Testis (tissue), 3 donors: Measurements from ENCODE around the gene ZNF605. TPM values are rescaled to one million over a fixed set of nuclear protein-coding genes. Genes with fewer than 3 reads are reported as not detected.

ENCODE experiments used
- DNase-seq: peaks from one replicate; pipeline ENCODE4 v3.0.0-alpha.2; 2019
- H3K27ac ChIP-seq, 2 donors: fragments of 200-600 bp; sonication (generic); one replicate each; pipeline ENCODE4 v1.5.1; 2019
- H3K27me3 ChIP-seq: fragments of 200-600 bp; sonication (generic); one replicate; pipeline ENCODE4 v1.5.1; 2019
- H3K36me3 ChIP-seq: fragments of 200-600 bp; sonication (generic); one replicate; pipeline ENCODE4 v1.5.1; 2017; ENCODE audit warnings: low read depth; ENCODE audit errors: missing control alignments
- H3K4me1 ChIP-seq: fragments of 200-600 bp; sonication (generic); one replicate; pipeline ENCODE4 v1.5.1; 2019
- H3K4me3 ChIP-seq, 2 donors: fragments of 200-600 bp; sonication (generic); one replicate each; pipeline ENCODE4 v1.5.1; 2017 to 2019
- H3K9me3 ChIP-seq: fragments of 200-600 bp; sonication (generic); one replicate; pipeline ENCODE4 v1.5.1; 2017
- POLR2A ChIP-seq: fragments of 450-650 bp; IDR thresholded peaks from one replicate; pipeline ENCODE4 v1.6.1; 2017; ENCODE audit warnings: antibody characterized with exemption, mild to moderate bottlenecking, moderate library complexity
- WGBS, 2 donors: methylation state at CpG; one replicate each; pipeline ENCODE4 v1.1.5; 2018; 5-methylcytosine and 5-hydroxymethylcytosine counted together
- intact Hi-C: fragments of 100-400 bp; cut with DNase I; formaldehyde crosslinking; loops from one replicate; pipeline ENCODE4 v1.15.1; 2023; ENCODE audit warnings: low total_unique reads
- polyA plus RNA-seq: library from polyadenylated mRNA; stranded (reverse); fragments of 350-450 nt; fragmentation: Illumina TruSeq; extraction: RNeasy Lipid Tissue Mini Kit (QIAGEN cat#74804); gene quantifications from one replicate; pipeline ENCODE4 v1.2.3, GENCODE V29; 2014; ENCODE audit warnings: low read depth, low replicate concordance; ENCODE audit not compliant: insufficient read depth
- total RNA-seq, 2 donors: library from RNA; depleted of rRNA; stranded (reverse); fragments of >200 nt; gene quantifications; one replicate each; pipeline ENCODE4 v1.2.3, GENCODE V29; 2016
- TF ChIP-seq, protein P1 (sequence below), 3 experiments: fragments of 450-650 bp in 2 of 3; fragments of 200-600 bp in 1 of 3; sonication (generic) in 1 of 3; IDR thresholded peaks; one replicate each; pipeline ENCODE4 v1.5.1; 2016 to 2019; ENCODE audit warnings: antibody characterized with exemption in 3 of 3, mild to moderate bottlenecking in 2 of 3, moderate library complexity in 1 of 3

Gene ZNF605
- total and polyA plus RNA-seq, 3 donors from 2014 or later = 3.2 to 14.6 (median 13.4) TPM

DNA sequence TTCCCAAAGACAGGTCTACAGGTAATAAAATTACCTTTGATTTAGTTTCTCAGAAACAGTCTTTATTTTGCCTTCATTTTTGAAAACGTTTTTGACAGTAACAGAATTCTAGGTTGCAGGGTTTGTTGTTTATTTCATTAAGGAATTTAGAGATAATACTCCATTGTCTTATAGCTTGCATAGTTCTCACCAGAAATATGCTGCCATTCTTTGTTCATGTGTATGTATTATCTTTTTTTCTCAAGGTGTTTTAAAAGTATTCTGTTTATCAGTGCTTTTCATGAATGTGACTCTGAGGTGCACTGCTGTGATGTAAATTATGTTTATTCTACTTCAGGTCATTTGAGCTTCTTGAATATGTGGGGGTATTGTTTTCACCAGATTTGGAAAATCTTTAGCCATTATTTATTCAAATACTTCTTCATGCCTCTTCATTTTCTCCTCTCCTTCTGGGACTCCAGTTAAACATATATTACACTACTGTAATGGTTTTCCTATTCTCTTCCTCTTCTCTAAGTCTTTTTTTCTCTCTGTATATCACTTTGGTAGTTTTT is 32.7 kb downstream of the ZNF605 start:
- no peaks in the 10 kb centered on the region for H3K4me1 ChIP-seq
- H3K36me3 ChIP-seq = no peaks in the 10 kb centered on the region
- no peak overlapping the region for H3K27ac ChIP-seq
- H3K9me3 ChIP-seq = no peaks in the 10 kb centered on the region
- no peak for DNase-seq
- TF ChIP-seq, protein P1, sequence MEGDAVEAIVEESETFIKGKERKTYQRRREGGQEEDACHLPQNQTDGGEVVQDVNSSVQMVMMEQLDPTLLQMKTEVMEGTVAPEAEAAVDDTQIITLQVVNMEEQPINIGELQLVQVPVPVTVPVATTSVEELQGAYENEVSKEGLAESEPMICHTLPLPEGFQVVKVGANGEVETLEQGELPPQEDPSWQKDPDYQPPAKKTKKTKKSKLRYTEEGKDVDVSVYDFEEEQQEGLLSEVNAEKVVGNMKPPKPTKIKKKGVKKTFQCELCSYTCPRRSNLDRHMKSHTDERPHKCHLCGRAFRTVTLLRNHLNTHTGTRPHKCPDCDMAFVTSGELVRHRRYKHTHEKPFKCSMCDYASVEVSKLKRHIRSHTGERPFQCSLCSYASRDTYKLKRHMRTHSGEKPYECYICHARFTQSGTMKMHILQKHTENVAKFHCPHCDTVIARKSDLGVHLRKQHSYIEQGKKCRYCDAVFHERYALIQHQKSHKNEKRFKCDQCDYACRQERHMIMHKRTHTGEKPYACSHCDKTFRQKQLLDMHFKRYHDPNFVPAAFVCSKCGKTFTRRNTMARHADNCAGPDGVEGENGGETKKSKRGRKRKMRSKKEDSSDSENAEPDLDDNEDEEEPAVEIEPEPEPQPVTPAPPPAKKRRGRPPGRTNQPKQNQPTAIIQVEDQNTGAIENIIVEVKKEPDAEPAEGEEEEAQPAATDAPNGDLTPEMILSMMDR (IDR thresholded peaks at IDR 0.05) = no peak
- no peak for TF ChIP-seq POLR2A
- intact Hi-C loops = no loop called here
- H3K27me3 ChIP-seq = no peaks in the 10 kb centered on the region
- 37 to 70% methylated on average over 1 of the region's 1 CpG for WGBS, 2 donors
- no peak overlapping the region for H3K4me3 ChIP-seq

DNA sequence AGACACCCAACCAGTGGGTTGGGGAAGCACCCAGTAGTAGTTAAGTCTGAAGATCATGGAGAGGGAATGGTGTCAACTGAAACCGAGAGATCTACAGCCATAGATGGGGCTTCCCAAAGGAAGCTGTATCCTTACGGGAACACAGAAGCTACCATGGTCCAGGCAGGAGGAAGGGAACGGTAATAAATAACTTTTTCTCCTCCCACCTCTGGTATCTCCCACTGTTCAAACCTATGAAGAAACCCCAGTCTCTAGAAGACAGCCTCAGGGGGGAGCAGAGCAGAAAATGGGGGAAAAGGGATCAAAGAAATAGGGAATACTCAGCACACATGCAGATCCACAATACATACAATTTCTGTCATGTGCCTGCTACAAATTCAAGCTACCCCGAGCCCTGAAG is 33.4 kb downstream of the ZNF605 start:
- 90% methylated on average over 4 of the region's 4 CpGs for WGBS, 2 donors
- H3K36me3 ChIP-seq = no peaks in the 10 kb centered on the region
- no peak overlapping the region for H3K4me3 ChIP-seq
- no peak overlapping the region for H3K27ac ChIP-seq
- no peaks in the 10 kb centered on the region for H3K4me1 ChIP-seq
- no peak for DNase-seq
- intact Hi-C loops = no loop called here
- H3K27me3 ChIP-seq = no peaks in the 10 kb centered on the region
- no peak for TF ChIP-seq POLR2A
- TF ChIP-seq, protein P1 (IDR thresholded peaks at IDR 0.05) = no peak
- no peaks in the 10 kb centered on the region for H3K9me3 ChIP-seq

DNA sequence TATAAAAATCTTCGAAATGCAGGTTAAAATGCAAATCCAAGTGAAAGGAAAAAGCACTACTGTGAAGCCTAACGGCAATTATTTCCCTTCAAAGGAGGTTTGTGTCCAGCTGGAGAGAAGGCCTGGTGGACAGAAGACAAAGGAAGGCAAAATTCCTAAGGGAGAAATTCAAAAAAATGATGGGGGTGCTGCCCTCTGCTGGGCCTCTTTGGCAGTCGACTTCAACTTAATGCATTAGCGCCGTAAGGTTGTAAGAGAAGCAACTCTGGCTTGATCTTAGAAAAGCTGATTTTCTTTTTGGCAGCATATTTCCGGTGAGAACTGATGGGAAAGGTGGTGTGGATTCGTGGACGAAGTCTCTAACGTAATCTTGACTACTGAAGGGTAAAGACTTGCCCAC is 34.4 kb downstream of the ZNF605 start:
- H3K27me3 ChIP-seq = no peaks in the 10 kb centered on the region
- DNase-seq = no peak
- no peaks in the 10 kb centered on the region for H3K9me3 ChIP-seq
- no peaks in the 10 kb centered on the region for H3K4me1 ChIP-seq
- no peak overlapping the region for H3K4me3 ChIP-seq
- WGBS, 2 donors = 79 to 81% methylated on average over 9 of the region's 9 CpGs
- intact Hi-C loops = no loop called here
- H3K27ac ChIP-seq = no peak overlapping the region
- no peaks in the 10 kb centered on the region for H3K36me3 ChIP-seq
- TF ChIP-seq, protein P1 (IDR thresholded peaks at IDR 0.05) = no peak
- TF ChIP-seq POLR2A = no peak

DNA sequence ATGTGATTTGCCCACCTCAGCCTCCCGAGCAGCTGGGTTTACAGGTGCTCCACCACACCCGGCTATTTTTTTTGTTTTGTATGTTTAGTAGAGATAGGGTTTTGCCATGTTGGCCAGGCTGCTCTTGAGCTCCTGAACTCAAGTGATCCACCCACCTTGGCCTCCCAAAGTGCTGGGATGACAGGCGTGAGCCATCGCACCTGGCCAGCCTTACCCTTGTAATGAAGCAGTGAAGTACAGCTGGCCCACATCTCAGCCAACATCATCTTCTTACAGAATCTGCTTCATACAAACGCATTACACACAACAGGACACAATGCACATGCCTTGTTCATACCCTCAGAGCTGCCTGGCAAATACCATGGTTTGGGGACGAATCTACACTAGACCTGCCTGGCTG is 37.4 kb downstream of the ZNF605 start:
- no peak for TF ChIP-seq POLR2A
- TF ChIP-seq, protein P1 (IDR thresholded peaks at IDR 0.05) = no peak
- no peaks in the 10 kb centered on the region for H3K36me3 ChIP-seq
- intact Hi-C loops = no loop called here
- no peak overlapping the region for H3K27ac ChIP-seq
- no peak overlapping the region for H3K4me3 ChIP-seq
- H3K9me3 ChIP-seq = no peaks in the 10 kb centered on the region
- H3K27me3 ChIP-seq = no peaks in the 10 kb centered on the region
- DNase-seq = no peak
- 94 to 98% methylated on average over 5 to 6 of the region's 6 CpGs for WGBS, 2 donors
- H3K4me1 ChIP-seq = no peaks in the 10 kb centered on the region

DNA sequence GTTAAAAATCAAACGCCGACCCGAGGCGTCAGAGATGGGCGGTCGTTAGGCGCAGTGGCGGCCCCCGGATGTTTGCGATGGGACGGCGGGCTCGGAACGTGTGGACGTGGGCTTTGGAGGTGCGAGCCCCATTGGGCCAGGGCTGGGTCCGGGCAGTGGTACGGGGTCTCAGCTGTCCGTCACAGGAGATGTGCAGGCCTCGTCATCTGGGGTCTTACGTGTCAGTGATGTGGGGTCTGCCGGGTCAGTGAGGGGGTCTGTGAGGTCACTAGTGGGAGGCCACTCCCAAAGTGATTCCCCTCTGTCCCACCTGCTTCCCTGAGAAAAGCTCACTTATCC is 47.1 kb downstream of the ZNF605 start:
- DNase-seq = no peak
- Histone ChIP-seq H3K4me3 (peak overlapping the region; percentile 48 to 81), H3K27ac (peak overlapping the region in 1 of 2 donors; percentile 88), H3K36me3 (no peaks in the 10 kb centered on the region), H3K4me1 (no peaks in the 10 kb centered on the region), H3K27me3 (no peaks in the 10 kb centered on the region), H3K9me3 (no peaks in the 10 kb centered on the region)
- intact Hi-C loops = no loop called here
- 1 to 2% methylated on average over 22 of the region's 22 CpGs for WGBS, 2 donors
- TF ChIP-seq, protein P1 (IDR thresholded peaks at IDR 0.05) = no peak
- TF ChIP-seq POLR2A = no peak
